MM.1S (cell line): ENCODE results near the gene HNRNPC.

Experiments
- DNase-seq: peaks from one replicate; pipeline ENCODE4 v3.0.0-alpha.2; 2015
- H2AFZ ChIP-seq: fragments of 300-600 bp; sonication (generic); 2 replicates; pipeline ENCODE4 v1.6.0; 2016; ENCODE audit warnings: antibody characterized with exemption, low read length
- H3F3A ChIP-seq: fragments of 300-600 bp; sonication (generic); 2 replicates; pipeline ENCODE4 v1.6.1; 2016; ENCODE audit warnings: mild to moderate bottlenecking, antibody characterized with exemption, low read length, moderate library complexity, mixed read lengths; ENCODE audit not compliant: insufficient read depth
- H3K27ac ChIP-seq: fragments of 300-600 bp; sonication (generic); 2 replicates; pipeline ENCODE4 v1.5.1; 2016; ENCODE audit warnings: mild to moderate bottlenecking, low read length
- H3K27me3 ChIP-seq: fragments of 300-600 bp; sonication (generic); replicated peaks from 2 replicates; pipeline ENCODE4 v1.6.0; 2016; ENCODE audit warnings: low read length; ENCODE audit not compliant: insufficient read depth
- H3K36me3 ChIP-seq: fragments of 300-600 bp; sonication (generic); replicated peaks from 2 replicates; pipeline ENCODE4 v1.6.1; 2016; ENCODE audit warnings: mild to moderate bottlenecking, low read length, mixed read lengths; ENCODE audit not compliant: insufficient read depth
- H3K4me1 ChIP-seq: fragments of 300-600 bp; sonication (generic); 2 replicates; pipeline ENCODE4 v1.6.1; 2016; ENCODE audit warnings: low read length, mixed read lengths
- H3K4me2 ChIP-seq: fragments of 300-600 bp; sonication (generic); 2 replicates; pipeline ENCODE4 v1.6.0; 2016; ENCODE audit warnings: low read depth, low read length
- H3K4me3 ChIP-seq: fragments of 300-600 bp; sonication (generic); 2 replicates; pipeline ENCODE4 v1.5.1; 2016; ENCODE audit warnings: low read length, mixed read lengths
- H3K79me2 ChIP-seq: fragments of 300-600 bp; sonication (generic); 2 replicates; pipeline ENCODE4 v1.6.1; 2016; ENCODE audit warnings: mixed run types, low read length, mixed read lengths
- H3K9ac ChIP-seq: fragments of 300-600 bp; sonication (generic); 2 replicates; pipeline ENCODE4 v1.6.1; 2016; ENCODE audit warnings: low read length, mixed read lengths
- H3K9me2 ChIP-seq: fragments of 300-600 bp; sonication (generic); replicated peaks from 2 replicates; pipeline ENCODE4 v1.6.1; 2016; ENCODE audit warnings: mild to moderate bottlenecking, low read length, mixed read lengths; ENCODE audit not compliant: insufficient read depth
- H3K9me3 ChIP-seq: fragments of 300-600 bp; sonication (generic); replicated peaks from 2 replicates; pipeline ENCODE4 v1.6.1; 2016; ENCODE audit warnings: mild to moderate bottlenecking, low read length, mixed read lengths; ENCODE audit not compliant: insufficient read depth
- H4K20me1 ChIP-seq: fragments of 300-600 bp; sonication (generic); 2 replicates; pipeline ENCODE4 v1.6.1; 2016; ENCODE audit warnings: mild to moderate bottlenecking, low read length, moderate library complexity, mixed read lengths; ENCODE audit not compliant: insufficient read depth
- CTCF ChIP-seq: fragments of 300-600 bp; sonication (generic); IDR thresholded peaks from 2 replicates; pipeline ENCODE4 v1.5.1; 2016; ENCODE audit warnings: antibody characterized with exemption, low read length, mixed read lengths
- EZH2 ChIP-seq: fragments of 300-600 bp; sonication (generic); optimal IDR thresholded peaks from 2 replicates; pipeline ENCODE3; 2017; ENCODE audit warnings: low read depth, mild to moderate bottlenecking, antibody characterized with exemption, low read length, mixed read lengths
- EZH2phosphoT487 ChIP-seq: fragments of 300-600 bp; sonication (generic); IDR thresholded peaks from 2 replicates; pipeline ENCODE4 v1.6.1; 2018; ENCODE audit warnings: antibody characterized with exemption, low read length

HNRNPC gene

GRCh38 chr14:21269252-21270046 lies at the start of gene HNRNPC:
Gene HNRNPC, minus strand, starts transcription at chr14:21269442. Its CDS starts 35,249 bp downstream, at chr14:21234193.
- peaks cover 15% of the 10 kb centered on the region for H3K4me1 ChIP-seq
- H4K20me1 ChIP-seq = peaks cover 27% of the 10 kb centered on the region
- DNase-seq = peak; percentile 97
- no peak for TF ChIP-seq EZH2
- TF ChIP-seq EZH2phosphoT487 = no peak
- no peak for TF ChIP-seq CTCF
- H3K27me3 ChIP-seq = no peaks in the 10 kb centered on the region
- H2AFZ ChIP-seq = peak within 1 kb of the TSS; percentile 96
- peak within 1 kb of the TSS; percentile 81 for H3K27ac ChIP-seq
- no peaks in the 10 kb centered on the region for H3K36me3 ChIP-seq
- peak within 1 kb of the TSS; percentile 68 for H3K4me2 ChIP-seq
- no peaks in the 10 kb centered on the region for H3K9me3 ChIP-seq
- peaks cover 45% of the 10 kb centered on the region for H3F3A ChIP-seq
- H3K9me2 ChIP-seq = no peaks in the 10 kb centered on the region
- H3K4me3 ChIP-seq = peak within 1 kb of the TSS; percentile 86
- H3K9ac ChIP-seq = peak within 1 kb of the TSS; percentile 97
- peaks cover 48% of the 10 kb centered on the region for H3K79me2 ChIP-seq

GRCh38 chr14:21317398-21317797 lies 48.2 kb upstream of the HNRNPC start:
- no peaks in the 10 kb centered on the region for H3K79me2 ChIP-seq
- no peaks in the 10 kb centered on the region for H3K27me3 ChIP-seq
- no peaks in the 10 kb centered on the region for H3K4me1 ChIP-seq
- no peaks in the 10 kb centered on the region for H3K36me3 ChIP-seq
- H3K4me3 ChIP-seq = no peak overlapping the region
- H3K9me2 ChIP-seq = no peaks in the 10 kb centered on the region
- H3K4me2 ChIP-seq = no peak overlapping the region
- no peak overlapping the region for H2AFZ ChIP-seq
- H4K20me1 ChIP-seq = no peaks in the 10 kb centered on the region
- no peak for DNase-seq
- no peaks in the 10 kb centered on the region for H3K9me3 ChIP-seq
- H3F3A ChIP-seq = no peaks in the 10 kb centered on the region
- no peak overlapping the region for H3K27ac ChIP-seq
- no peak overlapping the region for H3K9ac ChIP-seq
- no peak for TF ChIP-seq EZH2
- TF ChIP-seq CTCF = no peak
- TF ChIP-seq EZH2phosphoT487 = no peak

- H3K4me2 ChIP-seq = no peak overlapping the region
- H3K27me3 ChIP-seq = no peaks in the 10 kb centered on the region
- H3K9ac ChIP-seq = no peak overlapping the region
- no peaks in the 10 kb centered on the region for H3K79me2 ChIP-seq
- no peak overlapping the region for H3K4me3 ChIP-seq
- no peak overlapping the region for H2AFZ ChIP-seq
- H4K20me1 ChIP-seq = no peaks in the 10 kb centered on the region
- no peak overlapping the region for H3K27ac ChIP-seq
- H3K9me3 ChIP-seq = no peaks in the 10 kb centered on the region
- no peak for DNase-seq
- H3K4me1 ChIP-seq = no peaks in the 10 kb centered on the region
- peaks cover under 1% of the 10 kb centered on the region for H3F3A ChIP-seq
- TF ChIP-seq EZH2phosphoT487 = no peak
- no peak for TF ChIP-seq EZH2
- no peak for TF ChIP-seq CTCF
- no peaks in the 10 kb centered on the region for H3K9me2 ChIP-seq
- no peaks in the 10 kb centered on the region for H3K36me3 ChIP-seq
Observed at GRCh38 chr14:21313512-21313911, 44.3 kb upstream of the HNRNPC start.
